Skeletal muscle satellite cell (primary cell): ENCODE measurements around the gene HCAR3.
"Not testable (repeated sequence)": the region's sequence is repeated elsewhere in the genome, so short reads cannot be mapped to it uniquely, and the experiment has no call there.

ENCODE experiments used
- H3K27me3 ChIP-seq: 2 replicates; pipeline ENCODE4 v1.7.0; 2013; ENCODE audit warnings: low read length; ENCODE audit not compliant: control insufficient read depth, insufficient read depth
- H3K36me3 ChIP-seq: 2 replicates; pipeline ENCODE4 v1.7.0; 2013; ENCODE audit warnings: mild to moderate bottlenecking, control low read depth, low read length; ENCODE audit not compliant: insufficient read depth
- H3K4me1 ChIP-seq: 2 replicates; pipeline ENCODE4 v1.7.0; 2013; ENCODE audit warnings: low read length; ENCODE audit not compliant: control insufficient read depth, insufficient read depth
- H3K4me2 ChIP-seq: 2 replicates; pipeline ENCODE4 v1.7.0; 2013; ENCODE audit warnings: mild to moderate bottlenecking, low read length
- H3K4me3 ChIP-seq: 2 replicates; pipeline ENCODE4 v1.7.0; 2013; ENCODE audit warnings: low read length
- H3K9ac ChIP-seq: 2 replicates; pipeline ENCODE4 v1.7.0; 2013; ENCODE audit warnings: mild to moderate bottlenecking, low read depth, low read length, moderate library complexity
- H3K9me3 ChIP-seq: replicated peaks from 2 replicates; pipeline ENCODE4 v1.7.0; 2013; ENCODE audit warnings: mild to moderate bottlenecking, control low read depth, low read length

Gene HCAR3

GRCh38 chr12:122686538-122686937 lies 30.1 kb downstream of the HCAR3 start:
- Histone ChIP-seq H3K36me3 (no peaks in the 10 kb centered on the region), H3K9ac (no peak overlapping the region), H3K9me3 (no peaks in the 10 kb centered on the region), H3K4me1 (no peaks in the 10 kb centered on the region), H3K4me3 (no peak overlapping the region), H3K4me2 (no peak overlapping the region), H3K27me3 (no peaks in the 10 kb centered on the region)

- H3K36me3 ChIP-seq = no peaks in the 10 kb centered on the region
- peaks cover 7% of the 10 kb centered on the region for H3K4me1 ChIP-seq
- H3K9me3 ChIP-seq = no peaks in the 10 kb centered on the region
- no peaks in the 10 kb centered on the region for H3K27me3 ChIP-seq
- H3K9ac ChIP-seq = no peak overlapping the region
- H3K4me3 ChIP-seq = no peak overlapping the region
- H3K4me2 ChIP-seq = no peak overlapping the region
Measured at GRCh38 chr12:122684297-122684813, 32.3 kb downstream of the HCAR3 start.

- Histone ChIP-seq H3K4me3 (no peak overlapping the region), H3K36me3 (no peaks in the 10 kb centered on the region), H3K4me1 (peaks cover 16% of the 10 kb centered on the region), H3K9me3 (no peaks in the 10 kb centered on the region), H3K4me2 (no peak overlapping the region), H3K27me3 (no peaks in the 10 kb centered on the region), H3K9ac (no peak overlapping the region)
Measured at GRCh38 chr12:122681814-122682213, 34.8 kb downstream of the HCAR3 start.

GRCh38 chr12:122680989-122681388 lies 35.6 kb downstream of the HCAR3 start:
- H3K4me3 ChIP-seq, H3K9ac ChIP-seq, H3K27me3 ChIP-seq, H3K9me3 ChIP-seq, H3K36me3 ChIP-seq, H3K4me2 ChIP-seq: not testable (repeated sequence)
- H3K4me1 ChIP-seq = peaks cover 16% of the 10 kb centered on the region

GRCh38 chr12:122676781-122677180 lies 39.8 kb downstream of the HCAR3 start:
- not testable (repeated sequence) for H3K4me3 ChIP-seq, H3K36me3 ChIP-seq, H3K4me2 ChIP-seq, H3K27me3 ChIP-seq, H3K9me3 ChIP-seq, H3K9ac ChIP-seq
- peaks cover 16% of the 10 kb centered on the region for H3K4me1 ChIP-seq

- H3K4me3 ChIP-seq, H3K9me3 ChIP-seq, H3K4me2 ChIP-seq, H3K27me3 ChIP-seq, H3K36me3 ChIP-seq, H3K9ac ChIP-seq: not testable (repeated sequence)
- peaks cover 16% of the 10 kb centered on the region for H3K4me1 ChIP-seq
Measured at GRCh38 chr12:122676015-122676414, 40.6 kb downstream of the HCAR3 start.

GRCh38 chr12:122672515-122672914 lies 44.1 kb downstream of the HCAR3 start:
- Histone ChIP-seq H3K36me3 (no peaks in the 10 kb centered on the region), H3K27me3 (no peaks in the 10 kb centered on the region), H3K4me1 (peaks cover 13% of the 10 kb centered on the region), H3K9me3 (no peaks in the 10 kb centered on the region), H3K9ac (no peak overlapping the region), H3K4me3 (no peak overlapping the region), H3K4me2 (no peak overlapping the region)

GRCh38 chr12:122669397-122670070 lies 47.1 kb downstream of the HCAR3 start:
- H3K9ac ChIP-seq = no peak overlapping the region
- no peaks in the 10 kb centered on the region for H3K36me3 ChIP-seq
- H3K9me3 ChIP-seq = no peaks in the 10 kb centered on the region
- peaks cover 13% of the 10 kb centered on the region for H3K4me1 ChIP-seq
- H3K4me3 ChIP-seq = no peak overlapping the region
- no peaks in the 10 kb centered on the region for H3K27me3 ChIP-seq
- H3K4me2 ChIP-seq = peak overlapping the region; percentile 46

GRCh38 chr12:122668268-122668667 lies 48.3 kb downstream of the HCAR3 start:
- no peaks in the 10 kb centered on the region for H3K27me3 ChIP-seq
- H3K4me1 ChIP-seq = peaks cover 13% of the 10 kb centered on the region
- H3K9me3 ChIP-seq = no peaks in the 10 kb centered on the region
- no peak overlapping the region for H3K4me3 ChIP-seq
- H3K36me3 ChIP-seq = no peaks in the 10 kb centered on the region
- H3K4me2 ChIP-seq = no peak overlapping the region
- H3K9ac ChIP-seq = no peak overlapping the region

- H3K27me3 ChIP-seq = no peaks in the 10 kb centered on the region
- H3K4me3 ChIP-seq = no peak overlapping the region
- no peak overlapping the region for H3K4me2 ChIP-seq
Measured at GRCh38 chr12:122665759-122666158, 50.9 kb downstream of the HCAR3 start.

GRCh38 chr12:122665349-122665748 lies 51.3 kb downstream of the HCAR3 start:
- no peak overlapping the region for H3K4me3 ChIP-seq
- no peak overlapping the region for H3K4me2 ChIP-seq
- no peaks in the 10 kb centered on the region for H3K27me3 ChIP-seq
- H3K4me1 ChIP-seq = peaks cover 13% of the 10 kb centered on the region
- H3K36me3 ChIP-seq = no peaks in the 10 kb centered on the region
- no peaks in the 10 kb centered on the region for H3K9me3 ChIP-seq
- no peak overlapping the region for H3K9ac ChIP-seq

More at GRCh38 chr12:122665759-122666158, 50.9 kb downstream of the HCAR3 start:
- no peaks in the 10 kb centered on the region for H3K36me3 ChIP-seq
- H3K4me1 ChIP-seq = peaks cover 13% of the 10 kb centered on the region
- no peaks in the 10 kb centered on the region for H3K9me3 ChIP-seq
- no peak overlapping the region for H3K9ac ChIP-seq
